B cell (primary cell): Measurements from ENCODE around the gene POM121L2. TPM values are rescaled to one million over a fixed set of nuclear protein-coding genes. Genes with fewer than 3 reads are reported as not detected.

Experiments used
- ATAC-seq: fragments of 200-7000 bp; cut with Tn5 transposase; one replicate; pipeline ENCODE4 v1.10.0; 2021; ENCODE audit warnings: low read depth, mild to moderate bottlenecking, moderate number of reproducible peaks, moderate library complexity
- CTCF ChIA-PET: fragments of 350-600 bp; sonication (Branson Sonifier 250); formaldehyde crosslinking; loops from one replicate; lab custom pipeline; 2021; ENCODE audit warnings: antibody characterized with exemption, inconsistent platforms; lab: Charles Lee
- POLR2A ChIA-PET: fragments of 350-600 bp; sonication (Branson Sonifier 250); formaldehyde crosslinking; loops from one replicate; lab custom pipeline; 2021; ENCODE audit warnings: antibody characterized with exemption; lab: Charles Lee
- DNase-seq: peaks from one replicate; pipeline ENCODE4 v3.0.0; 2013
- H2AFZ ChIP-seq: 2 replicates; pipeline ENCODE4 v1.6.1; 2012; ENCODE audit warnings: mild to moderate bottlenecking, low read depth, low read length; ENCODE audit not compliant: insufficient read depth, poor library complexity, severe bottlenecking
- H3K27ac ChIP-seq, 2 donors: 1 replicate in 1 of 2; 2 replicates in 1 of 2; pipeline ENCODE4 v1.5.1; 2012 to 2013; ENCODE audit warnings: low read length in 2 of 2, mild to moderate bottlenecking in 2 of 2, moderate library complexity in 1 of 2
- H3K27me3 ChIP-seq, 4 experiments: fragments of 200-600 bp in 1 of 4; sonication (generic) in 1 of 4; replicated peaks in 1 of 4; 1 replicate in 2 of 4; 2 replicates in 2 of 4; pipeline versions ENCODE4 v1.6.1 to v1.7.0; 2013 to 2016; ENCODE audit warnings: low read length in 3 of 4, mild to moderate bottlenecking in 2 of 4, mixed read lengths in 1 of 4, moderate library complexity in 1 of 4; ENCODE audit not compliant: insufficient read depth in 4 of 4, control insufficient read depth in 3 of 4; ENCODE audit errors: control extremely low read depth in 1 of 4
- H3K36me3 ChIP-seq, 2 experiments: replicated peaks in 1 of 2; 1 replicate in 1 of 2; 2 replicates in 1 of 2; pipeline versions ENCODE4 v1.6.1 to v1.7.1; 2013; ENCODE audit warnings: low read length in 1 of 2; ENCODE audit not compliant: insufficient read depth in 2 of 2, control insufficient read depth in 1 of 2; ENCODE audit errors: control extremely low read depth in 1 of 2, extremely low read depth in 1 of 2
- H3K4me1 ChIP-seq, 2 donors: fragments of 200-600 bp in 1 of 2; sonication (generic) in 1 of 2; 1 replicate in 1 of 2; 2 replicates in 1 of 2; pipeline versions ENCODE4 v1.5.1 to v1.6.1; 2013 to 2017; ENCODE audit warnings: low read length in 2 of 2; ENCODE audit not compliant: control insufficient read depth in 2 of 2, insufficient read depth in 2 of 2
- H3K4me2 ChIP-seq: replicated peaks from 2 replicates; pipeline ENCODE3; 2012; ENCODE audit warnings: mild to moderate bottlenecking, low read depth, low read length; ENCODE audit not compliant: poor library complexity, severe bottlenecking
- H3K4me3 ChIP-seq, 5 experiments: fragments of 200-600 bp in 1 of 5; sonication (generic) in 1 of 5; 1 replicate in 3 of 5; 2 replicates in 2 of 5; pipeline versions ENCODE4 v1.5.1 to v1.7.0; 2011 to 2016; ENCODE audit warnings: low read length in 4 of 5, mild to moderate bottlenecking in 4 of 5, low read depth in 2 of 5, control low read depth in 1 of 5, moderate library complexity in 1 of 5; ENCODE audit not compliant: insufficient read depth in 1 of 5; ENCODE audit errors: control extremely low read depth in 1 of 5, extremely low read depth in 1 of 5
- H3K79me2 ChIP-seq: fragments of 200-600 bp; sonication (generic); one replicate; pipeline ENCODE4 v1.6.0; 2016; ENCODE audit warnings: low read length; ENCODE audit not compliant: control insufficient read depth, insufficient read depth
- H3K9ac ChIP-seq: fragments of 200-600 bp; sonication (generic); 2 replicates; pipeline ENCODE4 v1.6.1; 2017; ENCODE audit warnings: mild to moderate bottlenecking, low read length, moderate library complexity
- H3K9me3 ChIP-seq, 3 donors: one replicate each; pipeline versions ENCODE4 v1.6.1 to v1.7.1; 2013; ENCODE audit warnings: low read length in 2 of 3; ENCODE audit not compliant: control insufficient read depth in 2 of 3, insufficient read depth in 1 of 3; ENCODE audit errors: control extremely low read depth in 1 of 3
- H4K20me1 ChIP-seq: 2 replicates; pipeline ENCODE4 v1.6.0; 2012; ENCODE audit warnings: mild to moderate bottlenecking, low read length; ENCODE audit not compliant: insufficient read depth, control insufficient read depth, poor library complexity, severe bottlenecking
- H3K27ac Mint-ChIP-seq: one replicate; pipeline ENCODE4 v1.8.0; 2021; ENCODE audit warnings: mixed read lengths
- H3K27me3 Mint-ChIP-seq: one replicate; pipeline ENCODE4 v1.8.0; 2021; ENCODE audit warnings: mixed read lengths
- H3K4me1 Mint-ChIP-seq: one replicate; pipeline ENCODE4 v1.8.0; 2021; ENCODE audit warnings: mixed read lengths
- H3K4me3 Mint-ChIP-seq: one replicate; pipeline ENCODE4 v1.8.0; 2021; ENCODE audit warnings: mixed read lengths
- H3K9me3 Mint-ChIP-seq: one replicate; pipeline ENCODE4 v1.8.0; 2022; ENCODE audit warnings: mixed read lengths; ENCODE audit not compliant: insufficient read depth
- CTCF ChIP-seq: fragments of 200-600 bp; IDR thresholded peaks from one replicate; pipeline ENCODE4 v1.8.0; 2022; ENCODE audit warnings: antibody characterized with exemption, mild to moderate bottlenecking
- EZH2 ChIP-seq: IDR thresholded peaks from 2 replicates; pipeline ENCODE4 v1.6.1; 2012; ENCODE audit warnings: borderline replicate concordance, low read depth, mild to moderate bottlenecking, moderate library complexity, low read length; ENCODE audit not compliant: insufficient read depth, poor library complexity, severe bottlenecking
- WGBS: methylation state at CpG from one replicate; pipeline ENCODE4 v1.1.5; 2013; ENCODE audit warnings: missing lambda C conversion rate; ENCODE audit not compliant: insufficient coverage; 5-methylcytosine and 5-hydroxymethylcytosine counted together
- intact Hi-C: fragments of 100-400 bp; cut with micrococcal nuclease; formaldehyde crosslinking; loops from one replicate; pipeline ENCODE4 v1.10.0; 2022
- polyA plus RNA-seq: library from polyadenylated mRNA; depleted of rRNA; stranded (reverse); fragments of >200 nt; gene quantifications from 2 replicates; pipeline ENCODE4 v1.2.3, GENCODE V29; 2012
- total RNA-seq, 2 donors: library from RNA; stranded (reverse); fragments of 120-200 nt in 1 of 2; gene quantifications; 1 replicate in 1 of 2; 2 replicates in 1 of 2; pipeline versions ENCODE4 v1.2.3 to v1.2.4, GENCODE V29; 2013 to 2022

The POM121L2 gene
- total and polyA plus RNA-seq, 2 donors (not counting 1 experiment from before 2014, with no cell fraction given): not detected

GRCh38 chr6:27263886-27264285, 48.2 kb downstream of the POM121L2 start:
- ChIA-PET POLR2A (no interaction called here), CTCF (no interaction called here)
- intact Hi-C loops: no loop called here
- H3K9me3 Mint-ChIP-seq: no peaks in the 10 kb centered on the region
- Histone ChIP-seq H3K4me2 (no peak overlapping the region), H3K79me2 (no peaks in the 10 kb centered on the region), H3K27ac (no peak overlapping the region), H3K27me3 (peaks cover 0 to 45% (median 29%) of the 10 kb centered on the region in 4 experiments), H3K9me3 (peaks cover 0 to 22% (median 4%) of the 10 kb centered on the region in 3 donors), H2AFZ (no peak overlapping the region), H3K4me3 (no peak overlapping the region), H3K36me3 (no peaks in the 10 kb centered on the region), H3K9ac (no peak overlapping the region), H4K20me1 (no peaks in the 10 kb centered on the region), H3K4me1 (no peaks in the 10 kb centered on the region)
- ATAC-seq: no peak
- 75% methylated on average over 7 of the region's 8 CpGs for WGBS
- TF ChIP-seq EZH2: no peak
- TF ChIP-seq CTCF: no peak
- peaks cover 65% of the 10 kb centered on the region for H3K27me3 Mint-ChIP-seq
- no peak for DNase-seq
- H3K4me1 Mint-ChIP-seq: no peaks in the 10 kb centered on the region
- no peak overlapping the region for H3K4me3 Mint-ChIP-seq
- no peak overlapping the region for H3K27ac Mint-ChIP-seq

- no peak for TF ChIP-seq EZH2
- TF ChIP-seq CTCF: no peak
- Mint-ChIP-seq H3K9me3 (no peaks in the 10 kb centered on the region), H3K4me3 (no peak overlapping the region), H3K4me1 (no peaks in the 10 kb centered on the region), H3K27ac (no peak overlapping the region), H3K27me3 (peaks cover 65% of the 10 kb centered on the region)
- WGBS: 11% methylated on average over 17 of the region's 30 CpGs
- Histone ChIP-seq H4K20me1 (no peaks in the 10 kb centered on the region), H3K27ac (no peak overlapping the region), H3K9me3 (peaks cover 0 to 26% (median 4%) of the 10 kb centered on the region in 3 donors), H3K27me3 (peaks cover 0 to 38% (median 27%) of the 10 kb centered on the region in 4 experiments), H3K36me3 (no peaks in the 10 kb centered on the region), H3K4me2 (no peak overlapping the region), H3K79me2 (no peaks in the 10 kb centered on the region), H3K4me1 (no peaks in the 10 kb centered on the region), H3K9ac (no peak overlapping the region), H2AFZ (no peak overlapping the region), H3K4me3 (no peak overlapping the region)
- ChIA-PET POLR2A (no interaction called here), CTCF (interaction anchor here (0.6 kb wide), 1 partner anchor 52 kb away, joined by 3 read pairs; no protein-coding TSS in a partner anchor)
- intact Hi-C loops: no loop called here
- DNase-seq (no peak), ATAC-seq (no peak)
These were observed 51.2 kb downstream of the POM121L2 start for GRCh38 chr6:27260836-27261375.
